Stimulated activated effector memory CD8-positive, alpha-beta T cell treated with anti-CD3 and anti-CD28 coated beads, Interleukin-12 subunit alpha, Interleukin-12 subunit beta, amount 100 ng/mL, for 72 hours (primary cell): ENCODE results near the gene TMEM237.

ENCODE experiments used
- ATAC-seq: fragments of 150-1000 bp; cut with Tn5 transposase; 2 replicates; pipeline ENCODE4 v1.10.0; 2021
- DNase-seq, 2 donors: peaks; one replicate each; pipeline ENCODE4 v3.0.0; 2021 to 2022; ENCODE audit warnings: low spot score in 2 of 2
- H3K27ac Mint-ChIP-seq: one replicate; pipeline ENCODE4 v1.8.0; 2022; ENCODE audit warnings: mild to moderate bottlenecking, mixed read lengths
- H3K36me3 Mint-ChIP-seq: one replicate; pipeline ENCODE4 v1.8.0; 2022; ENCODE audit warnings: mild to moderate bottlenecking, mixed read lengths
- H3K4me1 Mint-ChIP-seq: one replicate; pipeline ENCODE4 v1.8.0; 2022; ENCODE audit warnings: mixed read lengths
- H3K4me3 Mint-ChIP-seq: one replicate; pipeline ENCODE4 v1.8.0; 2022; ENCODE audit warnings: mild to moderate bottlenecking, mixed read lengths
- H3K9me3 Mint-ChIP-seq: one replicate; pipeline ENCODE4 v1.8.0; 2022; ENCODE audit warnings: mixed read lengths

Gene TMEM237

DNA sequence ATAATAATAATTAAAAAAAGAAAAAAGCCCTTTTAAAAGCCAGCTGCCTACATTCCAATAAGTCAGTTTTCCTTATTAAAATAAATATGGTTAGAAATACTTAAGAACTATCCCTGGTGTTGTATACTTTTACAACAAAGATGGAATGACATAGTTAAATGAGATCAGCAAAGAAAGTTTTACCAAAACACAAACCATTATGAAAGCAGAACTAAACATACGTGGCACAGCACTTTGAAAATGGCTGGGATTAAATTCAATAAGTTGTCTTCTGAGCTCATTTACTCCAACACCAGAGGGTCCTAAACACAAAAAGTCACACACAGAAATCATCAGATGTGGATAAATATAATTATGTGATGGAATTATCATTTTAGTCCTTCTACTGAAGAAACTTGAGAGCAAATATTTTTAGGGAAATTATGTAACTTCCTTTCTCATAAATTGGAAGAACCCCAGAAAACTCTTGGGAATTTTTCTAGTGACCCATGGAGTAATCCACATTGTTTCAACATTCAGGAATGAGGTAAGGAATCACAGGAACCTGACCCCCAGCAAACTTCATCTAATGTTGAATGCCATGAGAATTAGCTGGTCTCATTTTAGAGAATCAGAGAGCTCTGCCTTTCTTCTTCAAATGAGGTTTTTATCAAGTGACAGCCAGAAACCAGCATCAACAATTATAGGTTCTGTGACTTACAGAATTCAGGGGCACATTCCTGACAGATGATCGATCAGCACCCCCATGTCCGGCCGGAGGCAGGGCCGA is 11.5 kb upstream of the TMEM237 start:
- Mint-ChIP-seq H3K27ac (no peak overlapping the region), H3K4me1 (peaks cover 10% of the 10 kb centered on the region), H3K9me3 (no peaks in the 10 kb centered on the region), H3K36me3 (no peaks in the 10 kb centered on the region), H3K4me3 (no peak overlapping the region)
- ATAC-seq (no peak), DNase-seq (no peak)

DNA sequence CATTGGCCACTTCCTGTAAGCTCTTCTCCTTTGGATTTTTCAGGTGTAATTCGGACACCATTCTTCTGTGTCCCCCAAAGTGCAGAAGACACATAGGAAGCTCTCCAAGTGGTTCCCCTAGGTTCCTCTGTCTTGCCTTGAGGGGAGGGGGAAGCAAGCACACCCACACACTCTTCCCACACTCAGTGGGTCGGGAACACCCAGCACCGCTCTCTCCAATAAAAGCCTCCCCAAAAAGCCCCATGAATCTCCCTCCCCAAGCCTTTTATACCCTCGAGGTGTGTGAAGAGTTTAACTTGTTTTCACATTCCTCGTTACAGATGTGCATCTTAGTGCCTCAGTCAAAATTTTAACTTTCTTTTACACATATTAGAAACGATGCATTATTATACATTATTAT is 9.9 kb upstream of the TMEM237 start:
- Mint-ChIP-seq H3K27ac (no peak overlapping the region), H3K9me3 (no peaks in the 10 kb centered on the region), H3K36me3 (no peaks in the 10 kb centered on the region), H3K4me3 (no peak overlapping the region), H3K4me1 (peaks cover 10% of the 10 kb centered on the region)
- DNase-seq (no peak), ATAC-seq (no peak)

- Mint-ChIP-seq H3K4me1 (no peaks in the 10 kb centered on the region), H3K9me3 (no peaks in the 10 kb centered on the region), H3K4me3 (no peak overlapping the region), H3K36me3 (no peaks in the 10 kb centered on the region), H3K27ac (no peak overlapping the region)
- DNase-seq (no peak), ATAC-seq (no peak)
These were observed 6.1 kb upstream of the TMEM237 start for GRCh38 chr2:201649442-201649841.

GRCh38 chr2:201647431-201647830 is 4.1 kb upstream of the TMEM237 start:
- H3K4me3 Mint-ChIP-seq: no peak overlapping the region
- peaks cover 6% of the 10 kb centered on the region for H3K4me1 Mint-ChIP-seq
- no peaks in the 10 kb centered on the region for H3K9me3 Mint-ChIP-seq
- no peak for ATAC-seq
- H3K36me3 Mint-ChIP-seq: peaks cover 4% of the 10 kb centered on the region
- DNase-seq: no peak
- H3K27ac Mint-ChIP-seq: no peak overlapping the region

GRCh38 chr2:201644001-201644400 is 698 bp upstream of the TMEM237 start:
- peaks cover 11% of the 10 kb centered on the region for H3K4me1 Mint-ChIP-seq
- no peak for ATAC-seq
- no peak overlapping the region for H3K27ac Mint-ChIP-seq
- peaks cover 9% of the 10 kb centered on the region for H3K36me3 Mint-ChIP-seq
- H3K9me3 Mint-ChIP-seq: no peaks in the 10 kb centered on the region
- H3K4me3 Mint-ChIP-seq: peak overlapping the region; percentile 85
- no peak for DNase-seq

GRCh38 chr2:201642579-201643215 is 606 bp downstream of the TMEM237 start:
- ATAC-seq (peak; percentile 93), DNase-seq (peak; percentile 89 to 94)
- H3K4me1 Mint-ChIP-seq: peaks cover 11% of the 10 kb centered on the region
- peak overlapping the region; percentile 96 for H3K27ac Mint-ChIP-seq
- H3K36me3 Mint-ChIP-seq: peaks cover 9% of the 10 kb centered on the region
- H3K4me3 Mint-ChIP-seq: peak overlapping the region; percentile 85
- no peaks in the 10 kb centered on the region for H3K9me3 Mint-ChIP-seq

DNA sequence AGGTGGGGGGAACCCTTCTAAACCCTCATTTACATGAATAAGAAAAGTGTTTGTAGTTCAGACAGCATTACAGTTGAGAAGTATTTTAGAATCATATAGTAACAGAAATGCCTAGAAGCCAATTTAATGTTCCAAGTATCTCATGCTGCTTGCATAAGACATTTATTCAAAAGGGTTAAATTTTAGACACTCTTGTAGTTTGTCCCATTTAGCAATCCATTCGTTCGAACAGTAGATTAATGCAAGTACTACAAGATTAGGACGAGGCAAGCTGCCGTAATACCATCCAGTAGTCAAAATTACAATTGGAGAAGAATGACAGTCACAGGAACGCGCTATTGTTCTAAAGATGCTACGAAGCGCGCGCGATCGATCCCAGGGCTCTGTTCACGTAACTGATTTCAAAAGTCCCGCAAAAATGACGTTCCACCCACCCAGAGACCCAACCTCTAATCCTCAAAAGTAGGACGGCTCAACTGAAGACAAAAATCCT is 1.2 kb downstream of the TMEM237 start:
- Mint-ChIP-seq H3K36me3 (peaks cover 9% of the 10 kb centered on the region), H3K9me3 (no peaks in the 10 kb centered on the region), H3K27ac (peak overlapping the region; percentile 96), H3K4me1 (peaks cover 11% of the 10 kb centered on the region), H3K4me3 (peak overlapping the region; percentile 85)
- ATAC-seq: peak; percentile 73
- no peak for DNase-seq

DNA sequence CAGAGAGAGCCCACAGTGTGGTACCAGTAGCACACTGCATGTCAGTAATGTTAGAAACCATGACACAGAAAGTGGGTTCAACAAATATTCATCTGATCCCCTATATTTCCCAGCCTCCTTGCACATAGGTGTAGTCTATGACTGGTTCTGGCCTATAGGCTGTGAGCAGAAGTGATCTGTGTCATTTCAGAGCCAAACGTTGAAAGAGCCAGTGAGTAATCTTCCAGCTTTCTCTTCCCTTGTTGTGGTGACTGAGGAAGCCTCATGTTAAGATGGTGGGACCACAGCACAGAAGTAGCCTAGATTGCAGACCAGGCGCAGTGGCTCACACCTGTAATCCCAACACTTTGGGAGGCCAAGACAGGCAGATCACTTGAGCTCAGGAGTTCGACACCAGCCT is 4.1 kb downstream of the TMEM237 start:
- Mint-ChIP-seq H3K9me3 (no peaks in the 10 kb centered on the region), H3K27ac (no peak overlapping the region), H3K4me3 (no peak overlapping the region), H3K36me3 (peaks cover 9% of the 10 kb centered on the region), H3K4me1 (peaks cover 11% of the 10 kb centered on the region)
- DNase-seq (no peak), ATAC-seq (no peak)

DNA sequence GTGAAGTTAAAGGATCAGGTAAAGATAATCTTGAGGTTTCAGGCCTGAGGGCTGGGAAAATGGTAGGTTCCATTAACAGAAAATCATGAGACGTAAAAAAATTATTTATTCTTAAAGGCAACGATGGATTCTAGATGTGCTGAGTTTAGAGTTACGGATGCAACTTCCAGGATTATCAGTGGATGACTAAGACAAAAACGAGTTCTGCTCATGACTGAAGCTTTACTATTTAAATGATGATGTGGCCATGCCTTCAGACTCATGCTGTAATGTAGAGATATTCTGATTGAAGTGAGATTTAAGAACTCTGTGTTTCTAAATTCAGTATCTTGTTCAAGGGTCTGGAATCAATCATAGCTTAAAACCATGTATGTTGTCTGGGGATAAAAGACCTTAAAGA is 5.0 kb downstream of the TMEM237 start:
- DNase-seq: no peak
- peaks cover 5% of the 10 kb centered on the region for H3K4me1 Mint-ChIP-seq
- H3K27ac Mint-ChIP-seq: no peak overlapping the region
- H3K4me3 Mint-ChIP-seq: no peak overlapping the region
- no peaks in the 10 kb centered on the region for H3K9me3 Mint-ChIP-seq
- peaks cover 13% of the 10 kb centered on the region for H3K36me3 Mint-ChIP-seq
- no peak for ATAC-seq

DNA sequence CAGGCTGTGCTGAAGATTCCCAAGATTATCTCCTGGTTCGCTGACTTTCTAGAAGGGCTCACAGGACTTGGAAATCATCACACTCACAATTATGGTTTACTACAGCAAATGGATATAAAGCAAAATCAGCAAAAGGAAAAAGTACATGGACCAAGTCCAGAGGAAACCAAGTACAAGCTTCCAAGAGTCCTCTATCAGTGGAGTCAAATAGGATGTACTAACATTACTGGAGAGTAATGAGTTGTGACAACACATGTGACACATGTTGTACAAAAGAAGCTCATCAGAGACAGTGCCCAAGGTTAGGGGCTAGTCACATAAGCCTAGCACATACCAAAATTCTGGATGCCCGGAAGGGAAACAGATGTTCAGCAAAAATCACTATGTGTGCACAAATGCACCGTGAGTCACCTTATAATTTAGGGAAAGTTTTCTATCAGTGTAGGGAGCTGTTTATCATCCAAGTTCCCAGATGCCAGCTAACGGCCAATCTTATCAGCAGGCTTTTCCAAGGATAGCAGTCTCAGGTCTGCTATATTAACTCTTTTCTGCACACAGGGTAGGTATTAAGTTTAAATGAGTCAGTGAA is 9.5 kb downstream of the TMEM237 start:
- Mint-ChIP-seq H3K27ac (no peak overlapping the region), H3K4me3 (no peak overlapping the region)
- no peak for ATAC-seq

GRCh38 chr2:201631041-201631440 is 12.3 kb downstream of the TMEM237 start:
- Mint-ChIP-seq H3K4me3 (no peak overlapping the region), H3K4me1 (no peaks in the 10 kb centered on the region), H3K36me3 (peaks cover 20% of the 10 kb centered on the region), H3K27ac (no peak overlapping the region), H3K9me3 (no peaks in the 10 kb centered on the region)
- DNase-seq (no peak), ATAC-seq (no peak)

More for the DNA sequence above, 9.5 kb downstream of the TMEM237 start:
- no peaks in the 10 kb centered on the region for H3K9me3 Mint-ChIP-seq
- peaks cover 20% of the 10 kb centered on the region for H3K36me3 Mint-ChIP-seq
- H3K4me1 Mint-ChIP-seq: no peaks in the 10 kb centered on the region
- DNase-seq: no peak

GRCh38 chr2:201630577-201630976 is 12.7 kb downstream of the TMEM237 start:
- Mint-ChIP-seq H3K9me3 (no peaks in the 10 kb centered on the region), H3K4me1 (no peaks in the 10 kb centered on the region), H3K36me3 (peaks cover 21% of the 10 kb centered on the region), H3K27ac (no peak overlapping the region), H3K4me3 (no peak overlapping the region)
- ATAC-seq: no peak
- DNase-seq: no peak

DNA sequence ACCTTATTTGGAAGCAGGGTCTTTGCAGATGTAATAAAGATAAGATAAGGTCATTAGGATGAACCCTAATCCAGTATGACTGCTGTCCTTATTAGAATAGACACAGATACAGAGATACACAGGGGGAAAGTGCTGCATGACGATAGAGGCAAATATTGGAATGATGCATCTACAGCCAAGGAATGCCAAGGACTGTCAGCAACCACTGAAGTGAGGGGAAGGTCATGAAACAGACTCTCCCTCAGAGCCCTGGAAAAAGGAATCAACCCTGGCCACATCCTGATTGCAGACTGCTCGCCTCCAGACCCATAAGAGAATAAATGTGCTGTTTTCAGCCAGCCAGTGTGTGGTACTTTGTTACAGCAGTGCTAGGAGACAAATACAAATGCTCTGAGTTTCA is 14.8 kb downstream of the TMEM237 start:
- H3K27ac Mint-ChIP-seq: no peak overlapping the region
- H3K36me3 Mint-ChIP-seq: peaks cover 24% of the 10 kb centered on the region
- no peaks in the 10 kb centered on the region for H3K4me1 Mint-ChIP-seq
- no peaks in the 10 kb centered on the region for H3K9me3 Mint-ChIP-seq
- no peak overlapping the region for H3K4me3 Mint-ChIP-seq
- DNase-seq: no peak
- no peak for ATAC-seq

DNA sequence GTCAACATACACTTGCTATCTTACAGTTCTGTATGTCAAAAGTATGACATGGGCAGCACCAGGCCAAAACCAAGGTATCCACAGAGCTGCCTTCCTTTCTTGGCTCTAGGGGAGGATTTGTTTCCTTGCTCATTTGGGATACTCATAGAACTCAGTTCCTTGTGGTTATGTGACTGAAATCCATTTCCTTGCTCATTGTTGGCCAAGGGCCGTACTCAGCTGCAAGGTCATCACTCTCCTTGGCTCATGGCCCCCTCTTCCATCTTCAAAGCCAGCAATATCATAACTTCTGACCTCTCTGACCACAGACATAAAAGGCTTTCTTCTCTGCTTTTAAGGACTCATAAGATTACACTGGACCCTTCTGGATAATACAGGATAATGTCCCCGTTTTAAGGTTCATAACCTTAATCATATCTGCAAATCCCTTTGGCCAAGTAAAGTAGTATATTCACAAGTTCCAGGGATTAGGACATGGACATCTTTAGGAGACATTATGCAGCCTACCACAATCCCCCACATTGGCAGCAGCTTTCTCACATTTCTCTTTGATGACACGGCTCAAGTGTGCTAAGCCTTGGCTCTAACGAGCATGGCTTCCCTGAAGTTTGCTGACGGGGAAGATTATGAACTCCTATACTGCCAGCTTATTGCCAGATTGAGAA is 20.9 kb downstream of the TMEM237 start:
- H3K4me3 Mint-ChIP-seq: no peak overlapping the region
- ATAC-seq: no peak
- no peaks in the 10 kb centered on the region for H3K9me3 Mint-ChIP-seq
- H3K36me3 Mint-ChIP-seq: peaks cover 6% of the 10 kb centered on the region
- H3K4me1 Mint-ChIP-seq: no peaks in the 10 kb centered on the region
- H3K27ac Mint-ChIP-seq: no peak overlapping the region
- no peak for DNase-seq

- DNase-seq: no peak
- Mint-ChIP-seq H3K4me1 (no peaks in the 10 kb centered on the region), H3K4me3 (no peak overlapping the region), H3K36me3 (peaks cover 6% of the 10 kb centered on the region), H3K9me3 (no peaks in the 10 kb centered on the region), H3K27ac (no peak overlapping the region)
- ATAC-seq: no peak
These were observed 21.9 kb downstream of the TMEM237 start for GRCh38 chr2:201621293-201621999.
